Heart right ventricle (tissue), 16 donors: Measurements from ENCODE around the gene MED22. TPM values are rescaled to one million over a fixed set of nuclear protein-coding genes. Genes with fewer than 3 reads are reported as not detected.

Source experiments
- ATAC-seq, 8 donors: fragments of 200-7000 bp; cut with Tn5 transposase; one replicate each; pipeline ENCODE4 v1.9.1; 2020; ENCODE audit warnings: mild to moderate bottlenecking in 8 of 8, moderate library complexity in 8 of 8, moderate number of reproducible peaks in 1 of 8
- DNase-seq, 2 donors: peaks; one replicate each; pipeline ENCODE4 v3.0.0-alpha.2; 2020
- H3K27ac ChIP-seq, 10 donors: fragments of 200-600 bp; sonication (generic) in 2 of 10; one replicate each; pipeline versions ENCODE4 v1.5.0 to v1.8.0; 2020 to 2022; ENCODE audit warnings: mild to moderate bottlenecking in 3 of 10
- H3K27me3 ChIP-seq, 7 donors: fragments of 200-600 bp; one replicate each; pipeline ENCODE4 v1.8.0; 2021 to 2022; ENCODE audit warnings: mild to moderate bottlenecking in 2 of 7
- H3K36me3 ChIP-seq, 9 donors: fragments of 200-600 bp; sonication (generic) in 1 of 9; one replicate each; pipeline versions ENCODE4 v1.5.0 to v1.8.0; 2020 to 2022; ENCODE audit warnings: mild to moderate bottlenecking in 2 of 9
- H3K4me1 ChIP-seq, 9 donors: fragments of 200-600 bp; sonication (generic) in 1 of 9; one replicate each; pipeline versions ENCODE4 v1.5.0 to v1.8.0; 2020 to 2022; ENCODE audit warnings: mild to moderate bottlenecking in 4 of 9
- H3K4me3 ChIP-seq, 10 donors: fragments of 200-600 bp; sonication (generic) in 2 of 10; one replicate each; pipeline versions ENCODE4 v1.5.0 to v1.8.0; 2020 to 2022; ENCODE audit warnings: mild to moderate bottlenecking in 7 of 10, moderate library complexity in 2 of 10
- H3K9me3 ChIP-seq, 11 donors: fragments of 200-600 bp in 10 of 11; sonication (generic) in 2 of 11; one replicate each; pipeline versions ENCODE4 v1.5.0 to v1.8.0; 2013 to 2022; ENCODE audit warnings: mild to moderate bottlenecking in 2 of 11, control low read depth in 1 of 11, moderate library complexity in 1 of 11
- WGBS, 2 donors: extraction: QIAGEN DNeasy Blood & Tissue Kit; methylation state at CpG; one replicate each; pipeline ENCODE4 v1.1.7; 2013; ENCODE audit warnings: inconsistent platforms in 1 of 2; 5-methylcytosine and 5-hydroxymethylcytosine counted together
- intact Hi-C, 10 donors: fragments of 100-400 bp; cut with DNase I; formaldehyde crosslinking; loops; one replicate each; pipeline versions ENCODE4 v1.11.1 to v1.14.2; 2022
- polyA plus RNA-seq, 2 donors: library from polyadenylated mRNA; stranded (reverse); fragments of 200-250 nt; gene quantifications; one replicate each; pipeline ENCODE4 v1.2.3, GENCODE V29; 2013
- total RNA-seq, 10 donors: library from RNA; stranded (reverse); fragmentation: NEBNext Ultra II Directional in 3 of 10; extraction: Animal tissue kit (Norgen Biotek cat#: 25700) in 3 of 10; gene quantifications; one replicate each; pipeline versions ENCODE4 v1.2.1 to v1.2.4, GENCODE V29; 2021 to 2023
- TF ChIP-seq, protein P1 (sequence below), 9 donors: fragments of 200-600 bp; sonication (generic) in 2 of 9; IDR thresholded peaks; one replicate each; pipeline versions ENCODE4 v1.5.0 to v1.8.0; 2021 to 2022; ENCODE audit warnings: antibody characterized with exemption in 9 of 9, mild to moderate bottlenecking in 5 of 9, moderate library complexity in 1 of 9
- donor health status: Arrhythmogenic right ventricular cardiomyopathy.
- donor health status: ischemic (EF 13 %, LVEDD 7.1; RV severe dilation, severe dysfunction).
- donor health status: healthy with polysubstance abuse.
- donor health status: DM: no; HTN: yes; CAD: no.
- donor health status: DM: no; HTN: no; CAD: no.
- donor health status: ischemic (EF 25% LVEDD 6.9; RV normal size, moderate dysfunction).
- donor health status: ischemic (EF 25% LVEDD 5.7; RV mildly dilated, moderate dysfunction).
- donor health status: healthy.
- donor health status: DM: yes; HTN: yes; CAD: no.
- donor health status: Ischemic cardiomyopathy.
- donor health status: ischemic (EF 35%, LVEDD 5.7; RV mildly dilated, moderate dysfunction).
- donor health status: nonischemic (EF 11% LVEDD 7.7; RV severe dilation, severe dysfunction).
- donor health status: DM: yes; HTN: yes; CAD: no.
- donor health status: PGD.
- donor health status: ischemic (EF 29% LVEDD 5.4; RV normal size, mild dysfunction).
- donor health status: nonischemic (EF 23%, LVEDD 6.1; RV moderate dilation, normal function).

MED22 gene
- total and polyA plus RNA-seq, 12 donors: 10.2 to 23.6 (median 17.4) TPM

DNA sequence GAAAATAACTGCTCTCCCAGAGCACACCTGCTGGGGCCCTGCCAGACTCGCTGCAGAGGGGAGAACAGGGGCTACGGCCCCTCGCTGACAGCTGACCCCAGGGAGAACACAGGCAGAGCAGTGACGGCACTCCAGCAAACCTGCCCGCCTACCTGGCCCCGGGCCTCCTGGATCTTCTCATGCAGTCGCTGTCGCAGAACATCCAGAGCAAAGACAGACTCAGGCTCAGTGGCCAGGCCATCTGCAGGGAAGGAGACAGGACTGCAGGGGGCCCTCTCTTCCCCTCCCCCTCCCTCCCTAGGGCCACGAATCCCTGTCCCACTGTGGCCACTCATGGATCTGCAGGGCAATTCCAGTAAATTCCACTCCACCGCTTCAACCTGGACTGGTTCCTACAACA lies 14.4 kb downstream of the MED22 start:
- Histone ChIP-seq H3K27ac (no peak overlapping the region), H3K4me3 (no peak overlapping the region), H3K4me1 (peaks cover 4 to 30% (median 21%) of the 10 kb centered on the region in 9 donors), H3K36me3 (peaks cover 0 to 53% (median 33%) of the 10 kb centered on the region in 9 donors), H3K9me3 (no peaks in the 10 kb centered on the region), H3K27me3 (no peaks in the 10 kb centered on the region)
- DNase-seq (no peak), ATAC-seq (no peak)
- 92 to 93% methylated on average over 10 of the region's 10 CpGs for WGBS, 2 donors
- TF ChIP-seq, protein P1, sequence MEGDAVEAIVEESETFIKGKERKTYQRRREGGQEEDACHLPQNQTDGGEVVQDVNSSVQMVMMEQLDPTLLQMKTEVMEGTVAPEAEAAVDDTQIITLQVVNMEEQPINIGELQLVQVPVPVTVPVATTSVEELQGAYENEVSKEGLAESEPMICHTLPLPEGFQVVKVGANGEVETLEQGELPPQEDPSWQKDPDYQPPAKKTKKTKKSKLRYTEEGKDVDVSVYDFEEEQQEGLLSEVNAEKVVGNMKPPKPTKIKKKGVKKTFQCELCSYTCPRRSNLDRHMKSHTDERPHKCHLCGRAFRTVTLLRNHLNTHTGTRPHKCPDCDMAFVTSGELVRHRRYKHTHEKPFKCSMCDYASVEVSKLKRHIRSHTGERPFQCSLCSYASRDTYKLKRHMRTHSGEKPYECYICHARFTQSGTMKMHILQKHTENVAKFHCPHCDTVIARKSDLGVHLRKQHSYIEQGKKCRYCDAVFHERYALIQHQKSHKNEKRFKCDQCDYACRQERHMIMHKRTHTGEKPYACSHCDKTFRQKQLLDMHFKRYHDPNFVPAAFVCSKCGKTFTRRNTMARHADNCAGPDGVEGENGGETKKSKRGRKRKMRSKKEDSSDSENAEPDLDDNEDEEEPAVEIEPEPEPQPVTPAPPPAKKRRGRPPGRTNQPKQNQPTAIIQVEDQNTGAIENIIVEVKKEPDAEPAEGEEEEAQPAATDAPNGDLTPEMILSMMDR (IDR thresholded peaks at IDR 0.05): no peak
- intact Hi-C loops: loop anchor here in 5 of 10 donors (5.0 to 10.0 kb wide), 5 partner anchors 44 to 299 kb away; partner anchors contain the start of genes GTF3C5 (in 1 of the 5), STKLD1 (in 1 of the 5) and SURF4 (in 1 of the 5)

DNA sequence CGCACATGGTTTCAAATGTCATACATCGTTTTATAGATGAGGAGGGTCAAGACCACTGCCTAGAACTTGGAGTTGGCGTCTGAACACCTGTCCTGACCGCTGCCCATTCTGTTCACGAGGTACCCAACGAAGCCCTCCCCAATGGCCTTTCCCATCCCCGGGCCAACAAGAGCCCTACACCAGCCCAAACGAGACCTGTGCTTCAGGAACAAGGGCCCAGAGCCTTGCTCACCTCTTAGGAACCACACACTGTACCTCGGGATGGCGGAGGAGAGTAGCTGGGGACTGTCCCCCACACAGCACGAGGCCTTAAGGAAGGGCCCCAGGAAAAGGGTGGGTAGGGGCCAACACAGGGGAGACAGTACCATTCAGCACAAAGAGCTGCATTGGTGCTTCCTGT lies 14.9 kb downstream of the MED22 start:
- ATAC-seq (no peak), DNase-seq (no peak)
- Histone ChIP-seq H3K36me3 (peaks cover 0 to 52% (median 33%) of the 10 kb centered on the region in 9 donors), H3K4me1 (peaks cover 4 to 30% (median 21%) of the 10 kb centered on the region in 9 donors), H3K27me3 (no peaks in the 10 kb centered on the region), H3K27ac (no peak overlapping the region), H3K9me3 (no peaks in the 10 kb centered on the region), H3K4me3 (no peak overlapping the region)
- TF ChIP-seq, protein P1 (IDR thresholded peaks at IDR 0.05): no peak
- WGBS, 2 donors: 88 to 95% methylated on average over 11 of the region's 11 CpGs
- intact Hi-C loops: loop anchor here in 5 of 10 donors (5.0 to 10.0 kb wide), 5 partner anchors 44 to 298 kb away; partner anchors contain the start of genes GTF3C5 (in 1 of the 5), STKLD1 (in 1 of the 5) and SURF4 (in 1 of the 5)

DNA sequence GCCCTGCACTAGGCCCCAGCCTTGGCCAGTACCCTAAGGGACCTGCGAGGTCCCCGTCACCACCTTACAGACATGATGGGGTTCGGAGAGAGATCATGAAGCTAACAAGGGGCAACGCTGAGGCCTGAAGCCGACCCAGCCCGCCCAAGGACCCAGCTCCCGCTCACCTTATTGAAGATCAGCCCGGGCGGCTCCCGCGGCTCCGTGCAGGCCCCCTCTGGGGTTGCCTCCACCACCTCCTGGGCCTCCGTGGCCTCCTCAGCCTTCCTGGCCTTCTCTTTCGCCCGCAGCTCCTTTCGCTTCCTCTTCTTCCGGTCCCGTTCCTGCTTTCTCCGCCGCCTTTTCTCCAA lies 15.6 kb downstream of the MED22 start:
- Histone ChIP-seq H3K9me3 (no peaks in the 10 kb centered on the region), H3K4me3 (no peak overlapping the region), H3K4me1 (peaks cover 4 to 30% (median 21%) of the 10 kb centered on the region in 9 donors), H3K36me3 (peaks cover 0 to 52% (median 33%) of the 10 kb centered on the region in 9 donors), H3K27me3 (no peaks in the 10 kb centered on the region), H3K27ac (no peak overlapping the region)
- intact Hi-C loops: loop anchor here in 5 of 10 donors (5.0 to 10.0 kb wide), 5 partner anchors 45 to 298 kb away; partner anchors contain the start of genes GTF3C5 (in 1 of the 5), STKLD1 (in 1 of the 5) and SURF4 (in 1 of the 5)
- no peak for DNase-seq
- 88 to 90% methylated on average over 19 to 20 of the region's 20 CpGs for WGBS, 2 donors
- TF ChIP-seq, protein P1 (IDR thresholded peaks at IDR 0.05): no peak
- no peak for ATAC-seq

DNA sequence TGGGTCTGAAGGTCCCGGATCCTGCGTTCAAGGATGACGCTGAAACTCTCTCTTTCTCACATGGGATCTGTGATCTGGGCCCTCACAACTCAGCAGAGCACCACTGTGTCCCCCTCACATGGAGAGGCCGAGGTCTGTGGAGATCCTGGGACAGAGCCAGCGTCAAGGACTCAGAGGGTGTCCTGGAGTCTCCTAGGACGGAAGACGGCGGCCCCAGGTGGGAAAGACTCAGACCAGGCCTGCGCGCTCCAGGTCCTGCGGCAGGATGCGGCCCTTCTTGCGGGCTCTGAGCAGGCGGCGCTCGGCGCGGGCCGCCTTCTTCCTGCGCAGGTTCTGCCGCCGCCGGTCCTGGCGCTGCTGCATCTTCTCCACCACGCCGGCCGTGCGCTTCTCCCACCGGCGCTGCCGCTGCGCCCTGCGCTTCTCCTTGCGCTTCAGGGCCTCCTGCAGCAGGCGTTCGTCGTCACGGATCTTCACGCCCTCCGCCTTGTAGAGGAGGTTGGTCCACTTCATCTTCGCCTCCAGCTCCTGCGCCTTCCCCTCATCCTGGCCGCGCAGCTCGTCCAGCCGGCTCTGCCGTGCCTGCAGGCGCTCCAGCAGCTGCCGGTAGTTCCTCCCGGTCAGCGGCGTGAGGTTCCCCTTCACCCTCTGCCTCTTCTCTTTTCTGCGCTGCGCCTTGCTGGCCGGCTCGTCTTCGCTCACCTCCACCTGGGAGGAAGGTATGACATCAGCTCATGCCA lies 16.1 kb downstream of the MED22 start:
- Histone ChIP-seq H3K27me3 (no peaks in the 10 kb centered on the region), H3K9me3 (no peaks in the 10 kb centered on the region), H3K27ac (no peak overlapping the region), H3K4me1 (peaks cover 4 to 29% (median 20%) of the 10 kb centered on the region in 9 donors), H3K36me3 (peaks cover 0 to 52% (median 33%) of the 10 kb centered on the region in 9 donors), H3K4me3 (no peak overlapping the region)
- TF ChIP-seq, protein P1 (IDR thresholded peaks at IDR 0.05): no peak
- ATAC-seq (no peak), DNase-seq (no peak)
- intact Hi-C loops: loop anchor here in 5 of 10 donors (2.0 to 10.0 kb wide), 6 partner anchors 45 to 297 kb away; partner anchors contain the start of genes GTF3C5 (in 1 of the 5), STKLD1 (in 1 of the 5) and SURF4 (in 1 of the 5)
- WGBS, 2 donors: 96 to 97% methylated on average over 57 of the region's 57 CpGs
